Neural cell (in vitro differentiated cells): Measurements from ENCODE around the gene ALOX5AP. TPM values are rescaled to one million over a fixed set of nuclear protein-coding genes. Genes with fewer than 3 reads are reported as not detected.

ENCODE experiments used
- H2AFZ ChIP-seq: fragments of 200-600, 300-800 bp; sonication (generic), shearing (Covaris generic); 2 replicates; pipeline ENCODE4 v1.6.0; 2014; ENCODE audit warnings: low read depth, mild to moderate bottlenecking, antibody characterized with exemption, low read length, moderate library complexity
- H3F3A ChIP-seq: fragments of 200-600 bp; shearing (Covaris generic); 2 replicates; pipeline ENCODE4 v1.6.1; 2016; ENCODE audit warnings: mild to moderate bottlenecking, moderate library complexity, mixed read lengths, antibody characterized with exemption, low read length; ENCODE audit not compliant: insufficient read depth, poor library complexity, severe bottlenecking
- H3K27ac ChIP-seq: fragments of 200-600, 300-800 bp; sonication (generic), shearing (Covaris generic); 2 replicates; pipeline ENCODE4 v1.5.1; 2014; ENCODE audit warnings: mild to moderate bottlenecking, low read length, moderate library complexity
- H3K27me3 ChIP-seq: fragments of 300-800, 200-600 bp; sonication (generic), shearing (Covaris generic); 2 replicates; pipeline ENCODE4 v1.6.0; 2014; ENCODE audit warnings: mild to moderate bottlenecking, low read depth, low read length, moderate library complexity; ENCODE audit not compliant: insufficient read depth
- H3K36me3 ChIP-seq: fragments of 300-800, 200-600 bp; sonication (generic), shearing (Covaris generic); 2 replicates; pipeline ENCODE4 v1.5.1; 2014; ENCODE audit warnings: mild to moderate bottlenecking, antibody characterized with exemption, low read length, moderate library complexity; ENCODE audit not compliant: insufficient read depth
- H3K4me2 ChIP-seq: fragments of 300-800, 200-600 bp; sonication (generic), shearing (Covaris generic); 2 replicates; pipeline ENCODE4 v1.6.0; 2014; ENCODE audit warnings: mild to moderate bottlenecking, low read length
- H3K4me3 ChIP-seq: fragments of 300-800, 200-600 bp; sonication (generic), shearing (Covaris generic); 2 replicates; pipeline ENCODE4 v1.5.1; 2014; ENCODE audit warnings: mild to moderate bottlenecking, low read length, moderate library complexity
- H3K79me2 ChIP-seq: fragments of 200-600 bp; shearing (Covaris generic); replicated peaks from 2 replicates; pipeline ENCODE4 v1.6.0; 2014; ENCODE audit warnings: mild to moderate bottlenecking, low read length, moderate library complexity; ENCODE audit not compliant: insufficient read depth
- H3K9ac ChIP-seq: fragments of 300-800, 200-600 bp; sonication (generic), shearing (Covaris generic); 2 replicates; pipeline ENCODE4 v1.6.1; 2016; ENCODE audit warnings: mild to moderate bottlenecking, low read length, mixed read lengths
- H3K9me2 ChIP-seq: fragments of 200-600 bp; shearing (Covaris generic); 2 replicates; pipeline ENCODE4 v1.6.1; 2016; ENCODE audit warnings: mild to moderate bottlenecking, low read length, mixed read lengths; ENCODE audit not compliant: insufficient read depth
- H3K9me3 ChIP-seq: fragments of 200-600, 300-800 bp; sonication (generic), shearing (Covaris generic); 2 replicates; pipeline ENCODE4 v1.6.1; 2016; ENCODE audit warnings: mild to moderate bottlenecking, mixed run types, low read length, moderate library complexity, mixed read lengths
- H4K20me1 ChIP-seq: fragments of 200-600 bp; shearing (Covaris generic); 2 replicates; pipeline ENCODE4 v1.6.1; 2016; ENCODE audit warnings: mild to moderate bottlenecking, mixed run types; ENCODE audit not compliant: insufficient read depth
- CTCF ChIP-seq: fragments of 450-650 bp; IDR thresholded peaks from 2 replicates; pipeline ENCODE4 v1.5.1; 2014; ENCODE audit warnings: antibody characterized with exemption, mild to moderate bottlenecking, moderate library complexity; ENCODE audit not compliant: poor library complexity, severe bottlenecking
- EP300 ChIP-seq: fragments of 450-650 bp; conservative IDR thresholded peaks from 2 replicates; pipeline ENCODE4 v1.6.1; 2014; ENCODE audit warnings: antibody characterized with exemption, mild to moderate bottlenecking, moderate library complexity; ENCODE audit not compliant: poor library complexity, severe bottlenecking
- EZH2 ChIP-seq: fragments of 200-600, 300-800 bp; shearing (Covaris generic), sonication (generic); IDR thresholded peaks from 2 replicates; pipeline ENCODE4 v1.6.1; 2014; ENCODE audit warnings: antibody characterized with exemption, low read length, borderline replicate concordance, mild to moderate bottlenecking; ENCODE audit not compliant: insufficient read depth, poor library complexity, severe bottlenecking
- MXI1 ChIP-seq: fragments of 450-650 bp; conservative IDR thresholded peaks from 2 replicates; pipeline ENCODE4 v1.6.1; 2014; ENCODE audit warnings: antibody characterized with exemption, mild to moderate bottlenecking; ENCODE audit not compliant: poor library complexity, severe bottlenecking
- POLR2AphosphoS5 ChIP-seq: IDR thresholded peaks from 2 replicates; pipeline ENCODE4 v1.6.1; 2012
- RAD21 ChIP-seq: fragments of 450-650 bp; conservative IDR thresholded peaks from 2 replicates; pipeline ENCODE4 v1.6.1; 2014; ENCODE audit warnings: antibody characterized with exemption, mild to moderate bottlenecking, moderate library complexity
- REST ChIP-seq: IDR thresholded peaks from 2 replicates; pipeline ENCODE4 v1.6.1; 2012; ENCODE audit warnings: borderline replicate concordance
- SMC3 ChIP-seq: fragments of 450-650 bp; conservative IDR thresholded peaks from 2 replicates; pipeline ENCODE4 v1.6.1; 2014; ENCODE audit warnings: antibody characterized with exemption, mild to moderate bottlenecking, moderate library complexity; ENCODE audit not compliant: poor library complexity
- TAF1 ChIP-seq: IDR thresholded peaks from 2 replicates; pipeline ENCODE4 v1.6.1; 2012; ENCODE audit warnings: low read depth
- polyA plus RNA-seq: library from polyadenylated mRNA; depleted of rRNA; stranded (reverse); fragments of >200 nt; gene quantifications from 2 replicates; pipeline ENCODE4 v1.2.3, GENCODE V29; 2014

Gene ALOX5AP
- polyA plus RNA-seq, 1 donor from 2014 or later: not detected

- H3K9me2 ChIP-seq: no peaks in the 10 kb centered on the region
- no peaks in the 10 kb centered on the region for H3K9me3 ChIP-seq
- no peaks in the 10 kb centered on the region for H3F3A ChIP-seq
- H2AFZ ChIP-seq: no peak overlapping the region
- TF ChIP-seq EZH2: no peak
- no peak for TF ChIP-seq EP300
- no peak for TF ChIP-seq SMC3
- no peak for TF ChIP-seq POLR2AphosphoS5
- no peak for TF ChIP-seq REST
- no peak for TF ChIP-seq TAF1
- no peak for TF ChIP-seq RAD21
- no peak for TF ChIP-seq MXI1
- TF ChIP-seq CTCF: no peak
- H4K20me1 ChIP-seq: no peaks in the 10 kb centered on the region
- no peaks in the 10 kb centered on the region for H3K36me3 ChIP-seq
- H3K4me3 ChIP-seq: no peak overlapping the region
- H3K27ac ChIP-seq: no peak overlapping the region
- H3K79me2 ChIP-seq: no peaks in the 10 kb centered on the region
- H3K27me3 ChIP-seq: no peaks in the 10 kb centered on the region
- no peak overlapping the region for H3K9ac ChIP-seq
- H3K4me2 ChIP-seq: no peak overlapping the region
Measured at GRCh38 chr13:30779608-30780007, 44.3 kb downstream of the ALOX5AP start.

- Histone ChIP-seq H3K79me2 (no peaks in the 10 kb centered on the region), H2AFZ (no peak overlapping the region), H3K4me2 (no peak overlapping the region), H4K20me1 (no peaks in the 10 kb centered on the region), H3K27me3 (no peaks in the 10 kb centered on the region), H3K27ac (no peak overlapping the region), H3K9me2 (no peaks in the 10 kb centered on the region), H3K36me3 (no peaks in the 10 kb centered on the region), H3K9ac (no peak overlapping the region), H3F3A (no peaks in the 10 kb centered on the region), H3K4me3 (no peak overlapping the region), H3K9me3 (no peaks in the 10 kb centered on the region)
- no peak for TF ChIP-seq REST
- no peak for TF ChIP-seq MXI1
- no peak for TF ChIP-seq RAD21
- no peak for TF ChIP-seq CTCF
- no peak for TF ChIP-seq EP300
- TF ChIP-seq SMC3: no peak
- TF ChIP-seq EZH2: no peak
Measured at GRCh38 chr13:30780338-30780981, 45.1 kb downstream of the ALOX5AP start.
